Stimulated activated CD4-positive, alpha-beta T cell treated with anti-CD3 and anti-CD28 coated beads, TNF-alpha, amount 100 ng/mL, for 1 hour (primary cell): ENCODE data around the gene ORC2.
A peak's percentile ranks its signal among the peaks of the same experiment; 100 is the strongest.

Source experiments
- DNase-seq, 3 donors: peaks; one replicate each; pipeline ENCODE4 v3.0.0-alpha.2; 2020; ENCODE audit warnings: low read depth in 3 of 3, low spot score in 1 of 3

The ORC2 gene

DNA sequence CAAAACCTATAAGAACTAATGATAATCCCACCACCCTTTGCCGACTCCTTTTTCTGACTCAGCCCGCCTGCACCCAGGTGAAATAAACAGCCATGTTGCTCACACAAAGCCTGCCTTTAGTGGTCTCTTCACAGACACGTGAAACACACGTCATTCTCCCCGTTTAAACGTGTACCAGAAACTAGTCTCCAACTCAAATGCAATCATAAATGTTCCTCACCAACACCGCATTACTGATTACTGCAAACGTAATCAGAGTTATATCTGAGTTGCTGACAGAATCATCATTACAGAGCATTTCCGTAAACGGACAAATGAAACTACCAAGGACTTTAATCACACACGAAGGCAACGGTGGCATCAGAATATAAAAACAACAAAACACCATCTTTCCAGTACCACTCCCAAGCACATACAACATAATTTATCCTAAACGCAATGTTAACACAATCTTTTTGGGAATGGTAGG, 100.9 kb downstream of the ORC2 start:
- DNase-seq = peak in 1 of 3 donors; percentile 9

DNA sequence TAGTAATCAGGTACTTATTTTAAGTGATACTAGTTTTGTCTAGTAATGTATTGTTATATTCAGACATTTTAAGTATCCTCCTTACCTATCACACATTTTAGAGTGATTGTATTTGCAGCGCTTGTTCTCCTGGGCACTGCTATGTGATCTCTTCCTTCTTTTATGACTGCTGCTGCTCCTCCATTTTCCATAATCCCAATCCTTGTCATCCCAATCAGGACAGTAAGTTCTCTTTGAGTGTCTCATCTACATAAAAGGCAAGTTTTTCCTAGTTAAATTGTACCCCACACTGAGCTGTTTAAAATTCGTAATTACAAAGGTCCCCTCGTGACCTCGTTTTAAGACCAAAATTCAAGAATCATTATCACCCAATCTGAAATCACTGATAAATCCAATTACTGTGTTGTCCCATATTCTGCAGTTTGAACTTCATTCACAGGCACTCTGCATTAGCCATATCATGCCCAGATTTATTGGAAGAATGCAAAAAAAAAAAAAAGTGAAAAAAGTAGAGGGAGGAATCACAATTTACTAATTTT, 101.8 kb downstream of the ORC2 start:
- no peak for DNase-seq

DNA sequence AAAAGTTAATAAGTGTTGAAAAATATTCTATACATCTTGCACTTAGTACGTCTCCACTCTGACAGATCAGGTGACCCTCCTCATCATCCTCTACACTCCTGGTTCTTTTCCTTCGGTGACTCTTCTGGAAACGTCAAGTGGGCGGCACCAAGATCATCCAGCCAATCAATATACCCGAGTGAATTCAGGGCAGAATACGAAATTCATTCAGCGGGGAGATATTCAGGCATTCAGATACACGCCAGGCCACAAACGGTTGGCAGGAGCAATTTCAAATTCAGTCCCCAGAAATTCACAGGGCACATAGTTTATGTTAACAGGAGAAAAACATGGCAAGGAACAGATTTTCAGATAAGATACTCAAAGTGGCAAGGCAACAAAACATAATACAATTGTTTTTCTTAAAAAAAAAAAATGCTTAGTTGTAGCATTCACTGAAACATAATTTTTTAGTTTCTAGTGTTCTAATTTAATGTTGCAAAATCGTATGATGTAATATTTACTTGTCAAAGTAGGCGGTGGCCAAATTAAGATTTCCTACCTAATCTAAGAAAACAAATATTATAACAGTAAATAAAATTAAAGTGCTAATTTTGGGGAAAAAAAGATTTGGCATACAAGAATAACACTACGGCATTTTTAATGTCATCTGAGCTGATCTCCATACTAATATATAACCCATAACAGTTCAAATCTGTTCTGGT, 103.2 kb downstream of the ORC2 start:
- DNase-seq = no peak
